ENCODE measurements around the gene STK11. TPM values are rescaled to one million over a fixed set of nuclear protein-coding genes. Genes with fewer than 3 reads are reported as not detected.
"Not testable (repeated sequence)": the region's sequence is repeated elsewhere in the genome, so short reads cannot be mapped to it uniquely, and the experiment has no call there.

The STK11 gene
- total RNA-seq, 5 donors from 2014 or later (not counting 1 experiment from before 2014, with no cell fraction given): 70.2 to 115 (median 99.5) TPM

DNA sequence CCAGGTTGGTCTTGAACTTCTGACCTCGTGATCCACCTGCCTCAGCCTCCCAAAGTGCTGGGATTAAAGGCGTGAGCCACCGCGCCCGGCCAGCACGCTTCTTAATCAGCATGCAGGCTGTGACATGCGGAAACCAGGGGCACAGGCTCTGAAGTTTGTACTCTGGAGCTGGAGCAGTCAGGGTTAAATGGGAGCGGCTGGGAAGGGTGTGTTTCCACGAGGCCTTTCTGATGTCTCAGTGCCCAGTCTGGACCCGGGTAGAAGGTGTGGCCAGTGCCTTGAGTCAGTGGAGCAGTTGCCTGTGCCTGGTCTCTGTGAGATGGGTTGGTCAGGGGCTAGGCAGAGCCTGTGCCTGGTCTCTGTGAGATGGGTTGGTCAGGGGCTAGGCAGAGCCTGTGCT, 3.3 kb downstream of the STK11 start:
- ATAC-seq (replicated peaks in 1 of 4); H3K27ac Mint-ChIP-seq; H3K4me3 ChIP-seq (ENCODE audit: control insufficient read depth in 1 of 2, extremely low read depth in 1 of 2, low read length in 1 of 2); H3K9me3 ChIP-seq; POLR2A ChIA-PET; H3K27ac ChIP-seq (ENCODE audit: low read length); H3K27me3 Mint-ChIP-seq; DNase-seq; H3K27me3 ChIP-seq (replicated peaks in 1 of 2; ENCODE audit: control insufficient read depth in 2 of 2, extremely low read depth in 1 of 2, insufficient read depth in 2 of 2, low read length in 1 of 2); H3K36me3 Mint-ChIP-seq; CTCF ChIA-PET; H3K9me3 Mint-ChIP-seq: not testable (repeated sequence)
- H3K4me3 Mint-ChIP-seq: peak overlapping the region in 2 of 3 donors; percentile 49 to 98
- peaks cover 41 to 48% (median 42%) of the 10 kb centered on the region in 3 donors for H3K4me1 Mint-ChIP-seq
- H3K4me1 ChIP-seq (ENCODE audit: control insufficient read depth in 1 of 2, extremely low read depth in 1 of 2, insufficient read depth in 2 of 2, low read length in 2 of 2): peaks cover 19 to 79% of the 10 kb centered on the region in 2 experiments
- WGBS (ENCODE audit: insufficient coverage): 90% methylated on average over 6 of the region's 10 CpGs
- H3K36me3 ChIP-seq (ENCODE audit: control insufficient read depth in 2 of 2, extremely low read depth in 1 of 2, insufficient read depth in 1 of 2, low read length in 1 of 2): peaks cover 0 to 15% of the 10 kb centered on the region in 2 donors

DNA sequence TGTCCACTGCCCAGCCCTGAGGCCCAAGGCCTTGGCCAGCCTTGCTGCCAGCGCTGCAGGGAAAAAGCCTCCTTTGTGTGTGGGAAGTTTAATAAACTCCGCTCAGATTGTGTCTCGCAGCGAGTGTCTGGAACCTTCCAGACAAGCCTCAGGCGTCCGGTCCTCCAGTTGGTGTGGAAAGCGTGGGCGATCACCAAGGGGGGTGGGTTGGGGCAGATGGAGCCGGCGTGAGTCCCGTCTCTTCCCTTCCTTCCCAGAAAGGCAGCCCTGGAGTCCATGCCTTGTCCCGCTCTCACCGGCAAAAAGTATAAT, 4.6 kb downstream of the STK11 start:
- DNase-seq (no peak), ATAC-seq (replicated peaks in 1 of 4) (no peak)
- peaks cover 41 to 49% (median 48%) of the 10 kb centered on the region in 3 donors for H3K4me1 Mint-ChIP-seq
- H3K9me3 ChIP-seq: no peaks in the 10 kb centered on the region
- H3K27ac Mint-ChIP-seq: peak overlapping the region in 1 of 2 donors; percentile 44
- ChIA-PET CTCF (no interaction called here), POLR2A (no interaction called here)
- H3K36me3 Mint-ChIP-seq: peaks cover 10% of the 10 kb centered on the region
- peaks cover 0 to 2% of the 10 kb centered on the region in 2 experiments for H3K27me3 ChIP-seq (replicated peaks in 1 of 2; ENCODE audit: control insufficient read depth in 2 of 2, extremely low read depth in 1 of 2, insufficient read depth in 2 of 2, low read length in 1 of 2)
- no peak overlapping the region for H3K27ac ChIP-seq (ENCODE audit: low read length)
- 100% methylated on average over 1 of the region's 13 CpGs for WGBS (ENCODE audit: insufficient coverage)
- H3K4me3 Mint-ChIP-seq: peak overlapping the region in 2 of 3 donors; percentile 27 to 34
- no peaks in the 10 kb centered on the region for H3K9me3 Mint-ChIP-seq
- H3K4me3 ChIP-seq (ENCODE audit: control insufficient read depth in 1 of 2, extremely low read depth in 1 of 2, low read length in 1 of 2): no peak overlapping the region
- H3K4me1 ChIP-seq (ENCODE audit: control insufficient read depth in 1 of 2, extremely low read depth in 1 of 2, insufficient read depth in 2 of 2, low read length in 2 of 2): peaks cover 17 to 77% of the 10 kb centered on the region in 2 experiments
- H3K36me3 ChIP-seq (ENCODE audit: control insufficient read depth in 2 of 2, extremely low read depth in 1 of 2, insufficient read depth in 1 of 2, low read length in 1 of 2): peaks cover 5 to 15% of the 10 kb centered on the region in 2 donors
- no peaks in the 10 kb centered on the region for H3K27me3 Mint-ChIP-seq

DNA sequence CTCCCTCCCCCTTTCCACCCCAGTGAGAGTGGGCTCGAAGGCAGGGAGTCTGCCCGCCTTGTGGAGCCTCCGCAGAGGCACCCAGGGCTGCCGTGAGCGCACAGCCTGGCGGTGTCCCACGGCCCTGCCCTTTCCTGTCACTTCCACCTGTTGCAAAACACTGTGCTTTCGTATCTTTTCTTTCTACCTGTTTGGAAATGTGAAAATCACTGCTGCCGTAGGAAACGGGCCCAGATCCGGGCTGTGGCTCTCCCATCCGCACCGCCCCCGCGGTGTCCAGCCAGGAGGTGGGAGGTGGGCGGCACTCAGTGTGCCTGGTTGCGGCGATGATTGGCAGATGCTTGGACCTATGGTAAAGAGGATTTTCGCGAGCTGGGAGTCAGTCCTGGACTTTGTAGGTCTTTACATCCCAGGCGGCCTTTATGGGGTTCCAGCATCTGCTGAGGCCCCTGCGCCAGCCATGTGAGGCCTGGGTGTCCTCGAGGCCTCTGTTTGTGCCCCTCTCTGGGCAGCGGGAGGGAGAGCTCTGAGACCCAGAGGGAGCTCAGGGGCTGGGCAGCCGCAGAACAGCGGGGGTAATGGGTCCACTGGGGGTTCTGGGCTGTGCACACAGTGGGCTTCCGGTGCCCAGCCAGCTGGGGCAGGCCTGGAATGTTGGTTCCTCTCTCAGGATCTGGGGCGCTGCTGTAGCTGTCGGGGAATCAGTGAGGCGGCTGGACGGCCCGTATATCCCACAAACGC, 6.1 kb downstream of the STK11 start:
- H3K9me3 ChIP-seq: no peaks in the 10 kb centered on the region
- no peak overlapping the region for H3K27ac Mint-ChIP-seq
- WGBS (ENCODE audit: insufficient coverage): 93% methylated on average over 23 of the region's 33 CpGs
- no peak overlapping the region for H3K27ac ChIP-seq (ENCODE audit: low read length)
- H3K4me1 ChIP-seq (ENCODE audit: control insufficient read depth in 1 of 2, extremely low read depth in 1 of 2, insufficient read depth in 2 of 2, low read length in 2 of 2): peaks cover 16 to 72% of the 10 kb centered on the region in 2 experiments
- H3K36me3 ChIP-seq (ENCODE audit: control insufficient read depth in 2 of 2, extremely low read depth in 1 of 2, insufficient read depth in 1 of 2, low read length in 1 of 2): peaks cover 5 to 17% of the 10 kb centered on the region in 2 donors
- H3K36me3 Mint-ChIP-seq: peaks cover 10% of the 10 kb centered on the region
- H3K4me3 Mint-ChIP-seq: peak overlapping the region in 2 of 3 donors; percentile 28 to 44
- ATAC-seq (replicated peaks in 1 of 4): no peak
- H3K9me3 Mint-ChIP-seq: no peaks in the 10 kb centered on the region
- H3K27me3 ChIP-seq (replicated peaks in 1 of 2; ENCODE audit: control insufficient read depth in 2 of 2, extremely low read depth in 1 of 2, insufficient read depth in 2 of 2, low read length in 1 of 2): peaks cover 0 to 2% of the 10 kb centered on the region in 2 experiments
- DNase-seq: no peak
- POLR2A ChIA-PET: no interaction called here
- CTCF ChIA-PET: no interaction called here
- H3K4me1 Mint-ChIP-seq: peaks cover 41 to 47% (median 46%) of the 10 kb centered on the region in 3 donors
- no peak overlapping the region for H3K4me3 ChIP-seq (ENCODE audit: control insufficient read depth in 1 of 2, extremely low read depth in 1 of 2, low read length in 1 of 2)
- H3K27me3 Mint-ChIP-seq: no peaks in the 10 kb centered on the region

DNA sequence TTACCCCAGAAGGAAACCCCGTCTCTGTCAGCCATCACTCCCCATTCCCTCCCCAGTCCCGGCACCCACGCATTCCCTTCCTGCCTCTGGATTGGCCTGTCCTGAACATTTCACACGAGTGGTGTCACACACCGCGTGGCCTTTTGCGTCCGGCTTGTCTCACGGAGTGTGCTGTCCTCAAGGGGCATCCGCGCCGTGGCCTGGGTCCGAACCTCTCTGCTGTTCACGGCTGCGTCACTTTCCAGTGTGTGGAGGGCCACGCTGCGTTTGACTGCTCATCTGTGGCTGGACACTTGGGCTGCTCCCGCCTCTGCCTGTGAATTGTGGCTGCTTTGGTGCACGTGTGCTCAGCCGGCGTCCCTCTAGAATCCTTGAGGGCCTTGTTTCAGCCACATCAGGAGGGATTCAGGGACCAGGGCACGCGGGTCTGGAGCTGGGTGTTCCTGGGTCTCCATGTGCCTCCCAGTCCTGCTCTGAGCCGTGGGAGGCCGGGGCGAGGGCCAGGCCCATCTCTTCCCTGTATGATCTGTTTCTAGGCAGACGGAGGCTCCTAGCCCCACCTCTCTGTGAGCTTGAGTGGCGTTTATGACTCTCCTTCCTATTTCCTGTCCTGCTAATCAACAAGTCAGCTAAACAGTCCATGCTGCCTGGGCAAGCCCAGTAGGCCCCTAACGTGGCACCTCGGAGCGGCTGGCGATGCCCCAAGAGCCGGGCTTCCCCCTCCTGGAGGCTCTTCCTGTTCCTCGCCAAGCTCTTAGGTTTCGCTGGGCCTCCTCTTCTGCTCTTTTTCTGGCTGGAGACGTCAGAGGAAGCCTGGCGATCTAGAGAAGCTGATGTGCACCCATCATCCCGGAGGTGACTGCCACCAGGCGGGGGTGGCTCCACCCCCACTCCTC, 8.1 kb downstream of the STK11 start:
- POLR2A ChIA-PET: no interaction called here
- 64% methylated on average over 37 of the region's 39 CpGs for WGBS (ENCODE audit: insufficient coverage)

DNA sequence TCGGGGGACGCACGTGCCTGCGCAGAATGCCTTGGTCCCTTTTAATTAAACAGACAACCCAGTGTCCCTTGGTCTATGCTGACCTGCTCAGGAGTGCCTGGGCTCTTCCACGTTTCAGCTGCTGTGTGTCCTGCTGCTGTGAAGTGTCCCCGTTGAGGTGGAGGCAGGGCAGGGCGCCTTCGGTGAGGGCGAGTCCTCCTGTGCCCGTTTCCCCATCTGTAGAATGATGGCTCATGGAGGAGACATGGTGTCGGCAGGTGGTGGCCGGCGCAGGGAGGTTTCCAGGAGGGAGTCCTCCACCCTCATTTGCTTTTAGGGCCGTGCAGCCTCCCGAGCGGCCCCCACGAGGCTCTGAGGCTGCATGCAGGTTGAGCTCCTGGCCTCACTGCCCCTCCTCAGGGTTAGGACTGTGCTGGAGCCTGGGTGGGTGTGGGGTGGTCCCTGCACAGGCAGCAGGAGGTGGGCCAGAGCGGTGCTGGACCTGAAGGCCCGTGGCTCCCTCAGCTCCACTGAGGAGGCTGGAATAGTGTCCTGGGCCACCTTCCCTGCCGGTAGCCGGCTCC, 8.8 kb downstream of the STK11 start:
- ChIA-PET POLR2A (no interaction called here), CTCF (interaction anchor here (0.6 kb wide), 2 partner anchors 19 to 48 kb away, joined by 3 read pairs; no protein-coding TSS in a partner anchor)
- Histone ChIP-seq H3K4me3 (ENCODE audit: control insufficient read depth in 1 of 2, extremely low read depth in 1 of 2, low read length in 1 of 2) (no peak overlapping the region), H3K27me3 (replicated peaks in 1 of 2; ENCODE audit: control insufficient read depth in 2 of 2, extremely low read depth in 1 of 2, insufficient read depth in 2 of 2, low read length in 1 of 2) (no peaks in the 10 kb centered on the region), H3K9me3 (no peaks in the 10 kb centered on the region), H3K4me1 (ENCODE audit: control insufficient read depth in 1 of 2, extremely low read depth in 1 of 2, insufficient read depth in 2 of 2, low read length in 2 of 2) (peaks cover 16 to 45% of the 10 kb centered on the region in 2 experiments), H3K27ac (ENCODE audit: low read length) (peak overlapping the region; percentile 74), H3K36me3 (ENCODE audit: control insufficient read depth in 2 of 2, extremely low read depth in 1 of 2, insufficient read depth in 1 of 2, low read length in 1 of 2) (peaks cover 8 to 25% of the 10 kb centered on the region in 2 donors)
- Mint-ChIP-seq H3K36me3 (peaks cover 10% of the 10 kb centered on the region), H3K9me3 (no peaks in the 10 kb centered on the region), H3K4me3 (peak overlapping the region in 2 of 3 donors; percentile 72 to 83), H3K27ac (peak overlapping the region; percentile 92), H3K4me1 (peaks cover 29 to 37% (median 35%) of the 10 kb centered on the region in 3 donors), H3K27me3 (no peaks in the 10 kb centered on the region)
- ATAC-seq (replicated peaks in 1 of 4) (no peak), DNase-seq (no peak)
- 90% methylated on average over 14 of the region's 21 CpGs for WGBS (ENCODE audit: insufficient coverage)

More for the DNA sequence above, 8.1 kb downstream of the STK11 start:
- Histone ChIP-seq H3K4me3 (ENCODE audit: control insufficient read depth in 1 of 2, extremely low read depth in 1 of 2, low read length in 1 of 2) (peak overlapping the region; percentile 23 to 38), H3K36me3 (ENCODE audit: control insufficient read depth in 2 of 2, extremely low read depth in 1 of 2, insufficient read depth in 1 of 2, low read length in 1 of 2) (peaks cover 8 to 25% of the 10 kb centered on the region in 2 donors), H3K4me1 (ENCODE audit: control insufficient read depth in 1 of 2, extremely low read depth in 1 of 2, insufficient read depth in 2 of 2, low read length in 2 of 2) (peaks cover 16 to 52% of the 10 kb centered on the region in 2 experiments), H3K27me3 (replicated peaks in 1 of 2; ENCODE audit: control insufficient read depth in 2 of 2, extremely low read depth in 1 of 2, insufficient read depth in 2 of 2, low read length in 1 of 2) (no peaks in the 10 kb centered on the region), H3K9me3 (no peaks in the 10 kb centered on the region), H3K27ac (ENCODE audit: low read length) (peak overlapping the region; percentile 74)
- H3K4me1 Mint-ChIP-seq: peaks cover 29 to 40% (median 38%) of the 10 kb centered on the region in 3 donors
- peaks cover 10% of the 10 kb centered on the region for H3K36me3 Mint-ChIP-seq
- ATAC-seq (replicated peaks in 1 of 4) (peak; percentile 69 to 96 (median 72)), DNase-seq (peak in 33 of 35 experiments; percentile 30 to 76 (median 56))
- H3K9me3 Mint-ChIP-seq: no peaks in the 10 kb centered on the region
- CTCF ChIA-PET: interaction anchor here (0.6 kb wide), 3 partner anchors 19 to 80 kb away, joined by 3 read pairs; no protein-coding TSS in a partner anchor
- H3K4me3 Mint-ChIP-seq: peak overlapping the region; percentile 69 to 83 (median 72)
- H3K27ac Mint-ChIP-seq: peak overlapping the region; percentile 92
- no peaks in the 10 kb centered on the region for H3K27me3 Mint-ChIP-seq

Data from T-cell (primary cell).